Heart left ventricle (tissue), 13 donors: ENCODE results near the gene LSR.

Source experiments
- POLR2A ChIP-seq, 2 donors: fragments of 450-650 bp; IDR thresholded peaks; one replicate each; pipeline ENCODE4 v1.6.1; 2017; ENCODE audit warnings: antibody characterized with exemption in 2 of 2, mild to moderate bottlenecking in 2 of 2, moderate library complexity in 2 of 2
- TF ChIP-seq, protein P1 (sequence below), 12 donors: fragments of 200-600 bp; sonication (generic) in 4 of 12; IDR thresholded peaks; one replicate each; pipeline versions ENCODE4 v1.5.0 to v1.8.0; 2018 to 2022; ENCODE audit warnings: antibody characterized with exemption in 12 of 12, mild to moderate bottlenecking in 5 of 12
- donor health status: ischemic (EF 13 %, LVEDD 7.1; RV severe dilation, severe dysfunction).
- donor health status: DM: no; HTN: yes; CAD: no.
- donor health status: DM: no; HTN: no; CAD: no.
- donor health status: ischemic (EF 25% LVEDD 6.9; RV normal size, moderate dysfunction).
- donor health status: ischemic (EF 25% LVEDD 5.7; RV mildly dilated, moderate dysfunction).
- donor health status: ischemic (EF 35%, LVEDD 5.7; RV mildly dilated, moderate dysfunction).
- donor health status: nonischemic (EF 11% LVEDD 7.7; RV severe dilation, severe dysfunction).
- donor health status: DM: yes; HTN: yes; CAD: no.
- donor health status: PGD.
- donor health status: ischemic (EF 29% LVEDD 5.4; RV normal size, mild dysfunction).
- donor health status: nonischemic (EF 23%, LVEDD 6.1; RV moderate dilation, normal function).

DNA sequence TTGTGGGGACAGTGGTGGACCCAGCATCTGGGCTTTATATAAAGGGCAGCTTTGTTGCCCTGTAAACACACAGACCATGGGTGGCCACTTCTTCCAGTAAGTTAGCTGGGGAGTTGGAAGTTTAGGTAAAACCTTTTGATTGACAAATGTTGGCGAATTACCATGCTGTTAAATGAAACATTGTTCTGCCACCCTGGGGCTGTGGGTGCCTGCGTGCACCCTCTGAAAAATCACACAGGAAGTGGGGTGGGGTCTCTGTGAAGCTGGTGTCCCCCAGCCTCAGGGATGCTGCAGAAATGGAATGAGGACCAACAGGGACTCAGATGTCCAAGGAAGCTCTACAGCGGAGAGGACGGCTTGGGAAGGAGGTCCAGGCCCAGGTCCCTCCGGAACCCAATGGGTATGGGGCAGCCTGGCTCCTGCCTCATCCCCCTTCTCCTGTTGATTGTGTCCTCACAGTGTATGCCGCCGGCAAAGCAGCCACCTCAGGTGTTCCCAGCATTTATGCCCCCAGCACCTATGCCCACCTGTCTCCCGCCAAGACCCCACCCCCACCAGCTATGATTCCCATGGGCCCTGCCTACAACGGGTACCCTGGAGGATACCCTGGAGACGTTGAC lies 17.2 kb downstream of the LSR start:
- TF ChIP-seq POLR2A (IDR thresholded peaks at IDR 0.05) = no peak
- TF ChIP-seq, protein P1, sequence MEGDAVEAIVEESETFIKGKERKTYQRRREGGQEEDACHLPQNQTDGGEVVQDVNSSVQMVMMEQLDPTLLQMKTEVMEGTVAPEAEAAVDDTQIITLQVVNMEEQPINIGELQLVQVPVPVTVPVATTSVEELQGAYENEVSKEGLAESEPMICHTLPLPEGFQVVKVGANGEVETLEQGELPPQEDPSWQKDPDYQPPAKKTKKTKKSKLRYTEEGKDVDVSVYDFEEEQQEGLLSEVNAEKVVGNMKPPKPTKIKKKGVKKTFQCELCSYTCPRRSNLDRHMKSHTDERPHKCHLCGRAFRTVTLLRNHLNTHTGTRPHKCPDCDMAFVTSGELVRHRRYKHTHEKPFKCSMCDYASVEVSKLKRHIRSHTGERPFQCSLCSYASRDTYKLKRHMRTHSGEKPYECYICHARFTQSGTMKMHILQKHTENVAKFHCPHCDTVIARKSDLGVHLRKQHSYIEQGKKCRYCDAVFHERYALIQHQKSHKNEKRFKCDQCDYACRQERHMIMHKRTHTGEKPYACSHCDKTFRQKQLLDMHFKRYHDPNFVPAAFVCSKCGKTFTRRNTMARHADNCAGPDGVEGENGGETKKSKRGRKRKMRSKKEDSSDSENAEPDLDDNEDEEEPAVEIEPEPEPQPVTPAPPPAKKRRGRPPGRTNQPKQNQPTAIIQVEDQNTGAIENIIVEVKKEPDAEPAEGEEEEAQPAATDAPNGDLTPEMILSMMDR (IDR thresholded peaks at IDR 0.05) = no peak
